ENCODE measurements around the gene ORC3. TPM values are rescaled to one million over a fixed set of nuclear protein-coding genes. Genes with fewer than 3 reads are reported as not detected.

Gene ORC3
- total RNA-seq, 1 donor from 2014 or later = 21.4 TPM

GRCh38 chr6:87618531-87618930 lies 28.6 kb downstream of the ORC3 start:
- DNase-seq (ENCODE audit: extremely low spot score, unreplicated experiment) = no peak
- Mint-ChIP-seq H3K4me3 (ENCODE audit: unreplicated experiment) (no peak overlapping the region), H3K27ac (ENCODE audit: unreplicated experiment) (no peak overlapping the region), H3K27me3 (ENCODE audit: unreplicated experiment) (no peaks in the 10 kb centered on the region), H3K4me1 (ENCODE audit: unreplicated experiment) (peaks cover 4% of the 10 kb centered on the region), H3K36me3 (ENCODE audit: unreplicated experiment) (peaks cover 23% of the 10 kb centered on the region), H3K9me3 (ENCODE audit: unreplicated experiment) (no peaks in the 10 kb centered on the region)
- TF ChIP-seq, protein P1, sequence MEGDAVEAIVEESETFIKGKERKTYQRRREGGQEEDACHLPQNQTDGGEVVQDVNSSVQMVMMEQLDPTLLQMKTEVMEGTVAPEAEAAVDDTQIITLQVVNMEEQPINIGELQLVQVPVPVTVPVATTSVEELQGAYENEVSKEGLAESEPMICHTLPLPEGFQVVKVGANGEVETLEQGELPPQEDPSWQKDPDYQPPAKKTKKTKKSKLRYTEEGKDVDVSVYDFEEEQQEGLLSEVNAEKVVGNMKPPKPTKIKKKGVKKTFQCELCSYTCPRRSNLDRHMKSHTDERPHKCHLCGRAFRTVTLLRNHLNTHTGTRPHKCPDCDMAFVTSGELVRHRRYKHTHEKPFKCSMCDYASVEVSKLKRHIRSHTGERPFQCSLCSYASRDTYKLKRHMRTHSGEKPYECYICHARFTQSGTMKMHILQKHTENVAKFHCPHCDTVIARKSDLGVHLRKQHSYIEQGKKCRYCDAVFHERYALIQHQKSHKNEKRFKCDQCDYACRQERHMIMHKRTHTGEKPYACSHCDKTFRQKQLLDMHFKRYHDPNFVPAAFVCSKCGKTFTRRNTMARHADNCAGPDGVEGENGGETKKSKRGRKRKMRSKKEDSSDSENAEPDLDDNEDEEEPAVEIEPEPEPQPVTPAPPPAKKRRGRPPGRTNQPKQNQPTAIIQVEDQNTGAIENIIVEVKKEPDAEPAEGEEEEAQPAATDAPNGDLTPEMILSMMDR (IDR thresholded peaks at IDR 0.05) = no peak

DNA sequence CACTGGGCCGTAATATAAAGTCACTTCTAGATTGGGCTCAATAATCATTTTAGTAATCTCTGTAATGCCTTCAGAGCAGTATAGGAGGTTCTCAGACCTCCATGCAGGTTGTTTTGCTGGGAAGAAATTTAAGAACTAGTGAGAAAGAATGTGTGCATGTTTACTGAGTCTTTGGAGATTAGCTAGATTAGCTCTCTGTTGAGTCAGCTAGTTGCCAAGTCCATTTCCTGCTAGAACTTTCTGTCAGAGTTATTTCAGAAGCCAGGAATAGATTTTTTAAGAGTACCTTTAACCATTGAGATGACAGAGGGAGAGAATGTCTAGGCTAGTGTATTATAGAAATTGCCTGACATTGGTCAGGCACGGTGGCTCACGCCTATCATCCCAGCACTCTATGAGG lies 33.3 kb downstream of the ORC3 start:
- Mint-ChIP-seq H3K27ac (ENCODE audit: unreplicated experiment) (no peak overlapping the region), H3K27me3 (ENCODE audit: unreplicated experiment) (no peaks in the 10 kb centered on the region), H3K4me1 (ENCODE audit: unreplicated experiment) (peaks cover 4% of the 10 kb centered on the region), H3K9me3 (ENCODE audit: unreplicated experiment) (no peaks in the 10 kb centered on the region), H3K4me3 (ENCODE audit: unreplicated experiment) (no peak overlapping the region), H3K36me3 (ENCODE audit: unreplicated experiment) (peaks cover 19% of the 10 kb centered on the region)
- no peak for DNase-seq (ENCODE audit: extremely low spot score, unreplicated experiment)
- TF ChIP-seq, protein P1 (IDR thresholded peaks at IDR 0.05) = no peak

DNA sequence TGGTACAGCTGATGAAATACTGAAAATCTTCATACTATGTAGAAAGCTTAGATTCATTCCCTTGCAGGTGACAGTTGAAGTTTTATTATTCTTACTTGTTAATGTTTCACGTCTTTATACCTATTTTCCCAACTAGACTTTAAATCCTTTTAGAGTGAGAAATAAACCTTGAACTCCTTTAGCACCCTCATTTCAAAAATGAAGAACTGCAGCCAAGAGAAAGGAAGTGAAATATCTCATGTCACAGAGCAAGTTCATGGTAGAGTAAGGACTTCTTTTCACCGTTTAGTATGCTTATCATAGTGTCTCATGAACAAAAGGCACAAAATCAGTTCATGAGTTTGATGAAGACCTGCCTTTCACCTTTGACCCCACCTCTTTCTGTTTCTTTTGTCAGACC lies 38.5 kb downstream of the ORC3 start:
- Mint-ChIP-seq H3K4me3 (ENCODE audit: unreplicated experiment) (no peak overlapping the region), H3K27me3 (ENCODE audit: unreplicated experiment) (no peaks in the 10 kb centered on the region), H3K4me1 (ENCODE audit: unreplicated experiment) (peaks cover 3% of the 10 kb centered on the region), H3K27ac (ENCODE audit: unreplicated experiment) (no peak overlapping the region), H3K36me3 (ENCODE audit: unreplicated experiment) (peaks cover 14% of the 10 kb centered on the region), H3K9me3 (ENCODE audit: unreplicated experiment) (no peaks in the 10 kb centered on the region)
- DNase-seq (ENCODE audit: extremely low spot score, unreplicated experiment) = no peak
- TF ChIP-seq, protein P1 (IDR thresholded peaks at IDR 0.05) = no peak

- Mint-ChIP-seq H3K27me3 (ENCODE audit: unreplicated experiment) (no peaks in the 10 kb centered on the region), H3K27ac (ENCODE audit: unreplicated experiment) (no peak overlapping the region), H3K4me1 (ENCODE audit: unreplicated experiment) (peaks cover 3% of the 10 kb centered on the region), H3K4me3 (ENCODE audit: unreplicated experiment) (no peak overlapping the region), H3K9me3 (ENCODE audit: unreplicated experiment) (no peaks in the 10 kb centered on the region), H3K36me3 (ENCODE audit: unreplicated experiment) (peaks cover 14% of the 10 kb centered on the region)
- TF ChIP-seq, protein P1 (IDR thresholded peaks at IDR 0.05) = no peak
- no peak for DNase-seq (ENCODE audit: extremely low spot score, unreplicated experiment)
Measured at GRCh38 chr6:87628881-87629280, 38.9 kb downstream of the ORC3 start.

- no peak for DNase-seq (ENCODE audit: extremely low spot score, unreplicated experiment)
- no peak overlapping the region for H3K27ac Mint-ChIP-seq (ENCODE audit: unreplicated experiment)
- no peak overlapping the region for H3K4me3 Mint-ChIP-seq (ENCODE audit: unreplicated experiment)
- H3K27me3 Mint-ChIP-seq (ENCODE audit: unreplicated experiment) = no peaks in the 10 kb centered on the region
- H3K36me3 Mint-ChIP-seq (ENCODE audit: unreplicated experiment) = peaks cover 12% of the 10 kb centered on the region
- no peaks in the 10 kb centered on the region for H3K9me3 Mint-ChIP-seq (ENCODE audit: unreplicated experiment)
- peaks cover 3% of the 10 kb centered on the region for H3K4me1 Mint-ChIP-seq (ENCODE audit: unreplicated experiment)
- TF ChIP-seq, protein P1 (IDR thresholded peaks at IDR 0.05) = no peak
Measured at GRCh38 chr6:87630746-87631145, 40.8 kb downstream of the ORC3 start.
